ENCODE measurements around the gene LEMD1. TPM values are rescaled to one million over a fixed set of nuclear protein-coding genes. Genes with fewer than 3 reads are reported as not detected.
"Not testable (repeated sequence)": the region's sequence is repeated elsewhere in the genome, so short reads cannot be mapped to it uniquely, and the experiment has no call there.

Gene LEMD1
- polyA plus RNA-seq, 12 donors = 0.29 TPM; not detected in 11

GRCh38 chr1:205447457-205448341 is 25.8 kb upstream of the LEMD1 start:
- DNase-seq = no peak

GRCh38 chr1:205446828-205447227 is 25.0 kb upstream of the LEMD1 start:
- DNase-seq = no peak

- no peak for DNase-seq
These were observed 23.7 kb upstream of the LEMD1 start for GRCh38 chr1:205445646-205445935.

DNA sequence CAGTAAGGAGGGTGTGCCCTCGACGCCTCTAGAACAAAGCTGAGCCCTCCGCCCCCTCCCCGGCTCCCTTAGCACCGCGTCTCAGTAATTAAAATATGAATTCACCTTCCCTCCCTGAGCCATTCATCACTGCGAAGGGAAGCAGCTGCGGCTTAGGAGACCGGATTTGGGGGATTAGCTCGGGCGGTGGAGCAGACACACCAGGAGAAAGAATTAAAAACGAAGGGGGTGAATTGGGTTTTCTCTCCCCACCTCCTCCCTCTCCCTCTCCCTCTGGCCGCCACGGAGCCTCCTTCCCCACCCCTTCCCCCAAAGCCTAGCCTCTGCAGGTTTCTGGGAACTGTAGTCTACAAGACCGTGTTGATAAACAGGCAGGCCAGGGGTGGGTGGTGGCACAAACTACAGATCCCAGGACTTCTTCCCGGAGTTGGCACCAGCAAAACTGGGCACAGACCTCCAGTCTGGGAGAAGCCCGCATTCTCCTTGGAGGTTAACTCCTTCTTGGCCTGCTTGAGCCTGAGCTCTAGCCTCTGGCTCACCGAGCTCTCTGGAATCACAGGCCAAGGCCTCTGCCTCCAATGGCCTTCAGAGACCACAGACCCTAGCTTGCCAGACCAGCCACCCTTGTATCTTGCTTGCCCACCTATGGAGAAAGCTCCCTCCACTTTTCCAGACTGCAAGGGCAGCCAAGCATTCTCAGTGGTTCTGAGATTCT is 23.2 kb upstream of the LEMD1 start:
- DNase-seq = peak; percentile 52

DNA sequence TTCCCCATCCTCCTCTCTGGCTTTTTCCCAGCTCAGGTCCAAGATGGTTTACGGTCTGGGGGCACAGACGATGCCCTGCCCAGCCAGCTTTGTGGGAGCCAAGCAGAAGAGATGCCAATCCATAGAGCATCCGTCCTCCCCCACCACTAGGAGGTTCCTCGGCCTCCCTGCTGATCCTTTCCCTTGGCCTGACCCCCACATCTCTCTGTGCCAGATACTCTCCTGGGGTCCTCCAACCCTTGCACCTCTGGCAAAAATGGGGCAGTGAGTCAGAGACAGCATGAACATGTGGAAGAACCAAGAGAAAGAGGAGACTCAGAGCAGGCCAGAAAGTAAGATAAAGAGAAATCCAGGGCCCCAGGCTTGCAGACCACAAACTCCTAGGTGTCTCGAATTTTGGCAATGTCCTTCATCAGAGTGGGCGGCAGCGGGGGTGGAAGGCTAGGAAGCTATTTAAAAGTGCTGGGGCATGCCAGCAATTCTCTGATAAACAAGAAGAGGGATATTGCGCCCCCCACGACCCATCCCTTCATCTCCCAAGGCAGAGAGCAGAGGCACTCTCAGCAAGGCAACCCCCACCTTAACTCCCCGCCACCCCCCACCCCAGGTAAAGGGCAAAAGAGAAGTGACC is 22.6 kb upstream of the LEMD1 start:
- DNase-seq = no peak

DNA sequence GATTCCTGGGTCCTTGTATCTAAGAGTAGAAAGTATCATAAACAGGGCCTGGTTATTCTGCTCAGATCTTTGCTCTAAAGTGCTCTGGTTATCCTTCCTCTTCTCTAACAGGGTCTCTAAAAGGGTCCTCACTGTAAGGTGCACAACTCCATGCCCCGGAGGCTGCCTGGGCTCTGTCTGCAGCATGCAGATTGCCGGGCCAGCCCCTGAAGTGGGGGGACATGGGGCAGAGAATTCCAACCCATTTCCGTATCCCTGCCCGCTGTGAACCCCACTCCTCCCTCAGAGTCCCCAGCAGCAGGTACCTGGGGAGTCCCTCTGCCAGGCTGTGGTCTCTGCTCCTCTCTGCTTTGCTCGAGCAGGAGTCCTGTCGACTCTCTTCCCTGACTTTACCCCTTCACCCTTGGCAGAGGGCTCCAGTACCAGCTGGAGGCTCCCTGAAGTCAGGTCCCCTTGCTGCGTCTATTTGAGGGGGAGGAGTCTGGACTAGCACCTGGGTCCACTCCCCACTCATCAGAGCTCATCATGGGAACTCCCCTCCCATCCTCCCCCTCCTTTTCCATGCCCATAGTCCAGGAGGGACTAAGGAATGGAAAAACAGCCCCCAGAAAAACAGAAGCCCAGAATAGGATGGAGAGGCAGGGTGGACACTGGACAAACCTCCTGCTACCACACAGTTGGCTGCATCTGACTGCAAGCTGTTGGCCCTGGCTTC is 21.9 kb upstream of the LEMD1 start:
- no peak for DNase-seq

GRCh38 chr1:205442051-205442725 is 20.3 kb upstream of the LEMD1 start:
- no peak for DNase-seq

DNA sequence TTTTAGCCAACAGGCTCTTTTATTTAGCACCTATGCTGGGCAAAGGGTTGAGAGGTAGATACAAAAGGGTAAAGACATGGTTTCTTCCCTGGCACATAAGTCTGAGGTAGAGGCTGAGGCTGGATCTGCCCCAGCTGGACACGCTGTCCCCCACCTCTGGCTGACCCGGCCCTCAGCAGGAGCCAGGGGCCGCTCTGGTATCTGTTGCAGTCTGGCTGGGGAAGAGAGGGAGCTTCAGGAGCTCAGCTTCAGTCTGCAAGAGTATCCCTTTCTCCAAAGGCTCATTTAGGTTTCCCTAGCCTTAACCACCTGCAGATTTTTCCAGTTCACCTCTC is 19.8 kb upstream of the LEMD1 start:
- DNase-seq = no peak

GRCh38 chr1:205441318-205441633 is 19.4 kb upstream of the LEMD1 start:
- DNase-seq = no peak

DNA sequence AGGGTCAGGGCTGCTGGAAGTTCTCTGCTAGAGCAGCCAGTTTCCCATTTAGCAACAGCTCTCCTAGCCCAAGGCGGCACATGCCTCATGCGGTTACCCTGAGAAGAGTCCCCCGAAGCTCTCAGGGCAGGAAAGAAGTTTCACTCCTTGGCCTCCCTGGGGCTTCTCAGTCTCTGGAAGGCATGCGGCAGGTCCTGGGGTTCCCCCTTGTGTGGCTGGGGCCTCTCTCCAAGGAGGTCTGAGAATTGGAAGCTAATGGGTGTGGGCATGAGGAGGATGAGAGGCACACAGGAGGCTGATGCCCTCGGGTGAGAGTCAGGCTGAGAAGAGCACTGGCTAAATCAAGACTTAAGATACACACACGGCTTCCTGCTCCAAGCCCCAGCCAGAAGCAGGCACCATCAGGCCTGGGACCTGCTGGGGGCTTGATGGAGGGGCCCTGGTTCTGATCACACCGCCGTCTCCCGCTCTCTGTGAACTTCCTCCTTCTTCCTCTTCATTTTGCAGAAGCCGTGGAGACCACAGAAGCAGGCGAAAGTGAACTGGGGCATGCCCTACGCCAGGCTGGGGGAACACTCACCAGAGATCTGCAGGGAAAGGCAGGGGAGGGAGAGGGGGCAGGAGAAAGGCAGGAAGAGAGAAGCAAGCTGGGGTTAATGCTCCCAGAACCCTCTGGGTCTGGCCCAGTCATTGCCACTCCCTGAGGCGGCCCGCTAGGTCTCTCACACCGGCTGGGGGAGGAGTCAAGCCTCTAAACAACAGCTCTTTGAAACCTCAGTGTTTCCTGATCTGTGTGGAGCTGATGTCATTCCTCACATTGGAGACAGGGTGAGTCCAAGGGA is 18.8 kb upstream of the LEMD1 start:
- DNase-seq = no peak

GRCh38 chr1:205440121-205440475 is 18.2 kb upstream of the LEMD1 start:
- no peak for DNase-seq

DNA sequence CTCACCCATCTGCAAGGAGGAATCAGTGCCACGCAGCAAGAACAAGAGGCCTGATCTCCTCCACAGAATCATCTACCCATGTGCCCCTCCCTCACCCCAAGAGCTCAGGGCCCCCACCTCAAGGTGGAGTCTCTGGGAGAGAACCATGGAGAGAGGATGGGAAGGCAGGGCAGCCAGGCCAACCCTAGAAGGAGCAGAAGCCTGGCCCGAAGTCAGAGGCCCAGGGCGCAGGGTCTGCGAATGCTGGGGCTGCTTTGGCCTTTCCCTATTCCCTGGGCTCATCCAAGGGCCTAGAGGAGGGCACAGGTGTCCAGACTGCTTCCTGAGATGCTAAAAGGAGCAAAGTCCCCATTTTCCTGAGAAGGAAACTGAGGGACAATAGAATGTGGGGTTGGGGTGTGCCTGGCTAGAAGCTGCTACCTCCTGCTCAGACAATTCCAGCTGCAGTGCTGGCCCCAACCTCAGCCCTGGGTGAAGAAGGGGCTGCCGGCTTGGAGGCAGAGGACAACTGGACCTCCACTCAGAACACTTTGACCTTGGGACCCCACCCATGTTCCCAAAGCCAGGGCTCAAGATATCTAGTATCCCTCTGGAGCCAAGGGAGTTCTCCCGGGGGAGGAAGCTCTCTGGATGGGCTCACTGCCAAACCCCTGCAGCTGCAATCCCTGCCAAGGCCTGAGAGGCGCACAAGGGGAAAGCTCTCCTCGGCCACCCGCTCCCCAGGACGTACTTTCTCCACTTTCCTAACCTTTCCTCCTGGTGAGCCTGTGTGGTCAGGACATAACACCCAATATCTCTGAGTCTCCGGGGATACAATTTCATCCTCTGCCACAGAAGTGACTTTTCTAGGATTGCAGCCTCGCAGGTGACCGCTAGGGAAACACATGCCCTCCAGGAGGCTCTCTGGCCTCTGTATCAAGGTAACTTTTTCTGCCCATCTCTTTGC is 16.6 kb upstream of the LEMD1 start:
- DNase-seq = peak; percentile 63

GRCh38 chr1:205437570-205437969 is 15.7 kb upstream of the LEMD1 start:
- no peak for DNase-seq

GRCh38 chr1:205436776-205437410 is 15.0 kb upstream of the LEMD1 start:
- DNase-seq = no peak

- no peak for DNase-seq
These were observed 14.0 kb upstream of the LEMD1 start for GRCh38 chr1:205435578-205436573.

GRCh38 chr1:205434738-205435137 is 12.9 kb upstream of the LEMD1 start:
- no peak for DNase-seq

DNA sequence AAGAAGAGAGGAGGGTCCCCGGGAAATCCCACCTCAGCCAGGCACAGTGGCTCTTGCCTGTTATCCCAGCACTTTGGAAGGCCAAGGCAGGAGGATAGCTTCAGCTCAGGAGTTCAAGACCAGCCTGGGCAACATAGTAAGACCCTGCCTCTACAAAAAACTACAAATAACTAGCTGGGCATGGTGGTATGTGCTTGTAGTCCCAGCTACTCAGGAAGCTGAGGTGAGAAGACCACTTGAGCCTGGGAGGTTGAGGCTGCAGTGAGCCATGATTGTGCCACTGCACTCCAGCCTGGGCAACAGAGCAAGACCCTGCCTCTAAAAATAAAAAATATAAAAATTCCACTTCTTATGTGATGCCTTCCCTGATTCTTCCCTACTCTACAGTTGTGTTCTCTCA is 10.8 kb upstream of the LEMD1 start:
- not testable (repeated sequence) for DNase-seq

- no peak for DNase-seq
These were observed 10.3 kb upstream of the LEMD1 start for GRCh38 chr1:205432116-205432515.

Measured in muscle of arm (tissue), 12 donors.